K562 (cell line): ENCODE measurements around the gene ARFRP1. TPM values are rescaled to one million over a fixed set of nuclear protein-coding genes. Genes with fewer than 3 reads are reported as not detected.

Experiments
- C11orf30 ChIP-seq: fragments of 450-650 bp; IDR thresholded peaks from 2 replicates; pipeline ENCODE4 v1.6.1; 2016; ENCODE audit warnings: low read depth, mild to moderate bottlenecking
- ELF2 ChIP-seq: fragments of 250-450 bp; sonication (Bioruptor Pico); IDR thresholded peaks from 2 replicates; pipeline ENCODE4 v1.5.0; 2021; ENCODE audit warnings: mild to moderate bottlenecking
- MLLT1 ChIP-seq, 2 experiments: fragments of 450-650 bp; IDR thresholded peaks; 2 replicates each; pipeline ENCODE4 v1.6.1; 2016
- PPARD ChIP-seq: fragments of 250-450 bp; sonication (Bioruptor Pico); IDR thresholded peaks from 2 replicates; pipeline ENCODE4 v1.8.0; 2022; ENCODE audit warnings: inconsistent platforms, mild to moderate bottlenecking, moderate library complexity
- RHOXF2B ChIP-seq: fragments of 250-450 bp; sonication (Bioruptor Pico); conservative IDR thresholded peaks from 2 replicates; pipeline ENCODE4 v1.5.1; 2021
- SRSF9 ChIP-seq: fragments of 200-400 bp; formaldehyde crosslinking; IDR thresholded peaks from 2 replicates; pipeline ENCODE4 v1.6.1; 2017; ENCODE audit warnings: low read depth, low read length, borderline replicate concordance
- TAL1 ChIP-seq: fragments of 450-650 bp; IDR thresholded peaks from 2 replicates; pipeline ENCODE4 v1.6.1; 2016; ENCODE audit warnings: mild to moderate bottlenecking
- TCF15 ChIP-seq: fragments of 250-450 bp; sonication (Bioruptor Pico); IDR thresholded peaks from 2 replicates; pipeline ENCODE4 v1.8.0; 2022; ENCODE audit warnings: moderate library complexity, mild to moderate bottlenecking, inconsistent platforms
- U2AF1 ChIP-seq: fragments of 200-400 bp; formaldehyde crosslinking; optimal IDR thresholded peaks from 2 replicates; pipeline ENCODE3; 2017; ENCODE audit warnings: mild to moderate bottlenecking, low read depth, low read length, moderate library complexity
- ZBTB9 ChIP-seq: fragments of 450-650 bp; formaldehyde crosslinking; IDR thresholded peaks from 2 replicates; pipeline ENCODE4 v1.4.0; 2020; ENCODE audit warnings: mild to moderate bottlenecking, moderate library complexity
- ZNF253 ChIP-seq: fragments of 250-450 bp; sonication (Bioruptor Pico); conservative IDR thresholded peaks from 2 replicates; pipeline ENCODE4 v1.6.1; 2021; ENCODE audit warnings: mild to moderate bottlenecking
- ZNF280A ChIP-seq: fragments of 450-650 bp; IDR thresholded peaks from 2 replicates; pipeline ENCODE4 v1.6.1; 2018; ENCODE audit warnings: mild to moderate bottlenecking, low read depth; ENCODE audit not compliant: partially characterized antibody
- ZNF512 ChIP-seq: IDR thresholded peaks from 2 replicates; pipeline ENCODE4 v1.6.1; 2016; ENCODE audit warnings: missing genetic modification characterization, missing compliant biosample characterization
- ZNF583 ChIP-seq: fragments of 250-450 bp; sonication (Bioruptor Pico); IDR thresholded peaks from 2 replicates; pipeline ENCODE4 v1.4.0; 2020
- ZNF609 ChIP-seq: sonication (generic); formaldehyde crosslinking; IDR thresholded peaks from 2 replicates; pipeline ENCODE4 v1.8.1; 2023; ENCODE audit warnings: missing genetic modification reagents, mild to moderate bottlenecking, borderline replicate concordance
- ZNF766 ChIP-seq: fragments of 200-800 bp; sonication (Bioruptor generic); conservative IDR thresholded peaks from 2 replicates; pipeline ENCODE4 v1.6.1; 2016; ENCODE audit warnings: missing genetic modification characterization, missing compliant biosample characterization
- polyA plus RNA-seq, 8 experiments: library from polyadenylated mRNA; depleted of rRNA in 4 of 8; stranded (reverse) in 5 of 8; unstranded in 3 of 8; fragments of >200 nt; fragmentation: Nextera tagmentation in 2 of 8; fragmentation: Illumina TruSeq in 1 of 8; extraction: Ambion mirVana in 2 of 8; extraction: Trizol in 1 of 8; gene quantifications; 2 replicates each; pipeline versions ENCODE4 v1.2.1 to v1.2.3, GENCODE V29; 2011 to 2014; ENCODE audit warnings: inconsistent platforms in 1 of 8, missing spikeins in 1 of 8
- total RNA-seq, 7 experiments: library from RNA; depleted of rRNA in 6 of 7; stranded (reverse); fragments of >200 nt in 6 of 7; fragmentation: Illumina TruSeq in 2 of 7; extraction: Trizol in 2 of 7; gene quantifications; 2 replicates each; pipeline versions ENCODE4 v1.2.1 to v1.2.3, GENCODE V29; 2011 to 2021; ENCODE audit warnings: low replicate concordance in 1 of 7

Gene ARFRP1
- total and polyA plus RNA-seq, 9 of the 15 experiments (the other 6 are each of a cell fraction or from before 2014, with no cell fraction given), result 2.2 to 78.9 (median 37.3) TPM

- TF ChIP-seq ZNF609 (CRISPR knock-in tag) (no peak), U2AF1 (peak; percentile 70), SRSF9 (no peak), ZNF583 (CRISPR knock-in tag) (no peak; the same call in 1 of the 2 replicates), TAL1 (no peak), RHOXF2B (CRISPR knock-in tag) (no peak), ZNF280A (no peak), PPARD (CRISPR knock-in tag) (no peak), ZNF253 (CRISPR knock-in tag) (no peak), ZNF766 (CRISPR knock-in tag) (peak; percentile 92), C11orf30 (peak; percentile 88), MLLT1 (IDR thresholded peaks at IDR 0.05) (no peak), TCF15 (no peak; the same call in 1 of the 2 replicates), ELF2 (CRISPR knock-in tag) (peak; percentile 95), ZBTB9 (CRISPR knock-in tag) (peak; percentile 82), ZNF512 (tag) (no peak)
These were observed at the start of gene ARFRP1, which contains the start of gene ZGPAT (continued) for GRCh38 chr20:63707558-63708300.
